GM23338 (cell line): Measurements from ENCODE around the gene ZNF516. TPM values are rescaled to one million over a fixed set of nuclear protein-coding genes. Genes with fewer than 3 reads are reported as not detected.

Experiments used
- ATAC-seq: fragments of 200-7000 bp; cut with Tn5 transposase; 3 replicates; pipeline ENCODE4 v1.9.1; 2020
- DNase-seq: peaks from one replicate; pipeline ENCODE4 v3.0.0-alpha.2; 2015; ENCODE audit warnings: low spot score
- H2AFZ ChIP-seq: fragments of 200-600 bp; sonication (generic); 2 replicates; pipeline ENCODE4 v1.8.0; 2016; ENCODE audit warnings: antibody characterized with exemption, mild to moderate bottlenecking, moderate library complexity
- H3F3A ChIP-seq: fragments of 200-600 bp; sonication (generic); replicated peaks from 2 replicates; pipeline ENCODE4 v1.8.0; 2017; ENCODE audit warnings: antibody characterized with exemption, mixed run types, low read depth
- H3K27ac ChIP-seq: fragments of 200-600 bp; sonication (generic); 2 replicates; pipeline ENCODE4 v1.6.1; 2016; ENCODE audit warnings: low read depth
- H3K27me3 ChIP-seq: fragments of 200-600 bp; sonication (generic); 2 replicates; pipeline ENCODE4 v1.8.0; 2016; ENCODE audit warnings: mild to moderate bottlenecking, mixed run types, moderate library complexity; ENCODE audit not compliant: insufficient read depth
- H3K36me3 ChIP-seq: fragments of 200-600 bp; sonication (generic); 2 replicates; pipeline ENCODE4 v1.8.0; 2016; ENCODE audit warnings: mild to moderate bottlenecking; ENCODE audit not compliant: insufficient read depth
- H3K4me1 ChIP-seq: fragments of 200-600 bp; sonication (generic); 2 replicates; pipeline ENCODE4 v1.8.0; 2016; ENCODE audit warnings: mild to moderate bottlenecking, moderate library complexity; ENCODE audit not compliant: insufficient read depth
- H3K4me2 ChIP-seq: fragments of 200-600 bp; sonication (generic); 2 replicates; pipeline ENCODE4 v1.7.1; 2017; ENCODE audit warnings: mixed run types
- H3K4me3 ChIP-seq: fragments of 200-600 bp; sonication (generic); 2 replicates; pipeline ENCODE4 v1.6.1; 2016; ENCODE audit warnings: mixed run types
- H3K79me2 ChIP-seq: fragments of 200-600 bp; sonication (generic); replicated peaks from 2 replicates; pipeline ENCODE4 v1.8.0; 2017; ENCODE audit warnings: mild to moderate bottlenecking; ENCODE audit not compliant: insufficient read depth
- H3K9me2 ChIP-seq: fragments of 200-600 bp; sonication (generic); 2 replicates; pipeline ENCODE4 v1.8.0; 2017; ENCODE audit not compliant: insufficient read depth
- H4K20me1 ChIP-seq: fragments of 200-600 bp; sonication (generic); replicated peaks from 2 replicates; pipeline ENCODE4 v1.8.0; 2017; ENCODE audit warnings: mild to moderate bottlenecking; ENCODE audit not compliant: insufficient read depth
- H3K27ac Mint-ChIP-seq: 2 replicates; pipeline ENCODE4 v1.8.0; 2020; ENCODE audit warnings: inconsistent platforms, mild to moderate bottlenecking, moderate library complexity, mixed read lengths
- H3K27me3 Mint-ChIP-seq: 3 replicates; pipeline ENCODE4 v1.8.0; 2022; ENCODE audit warnings: low read depth, mild to moderate bottlenecking, moderate library complexity, mixed read lengths, inconsistent platforms; ENCODE audit not compliant: insufficient read depth, poor library complexity
- H3K36me3 Mint-ChIP-seq: 3 replicates; pipeline ENCODE4 v1.8.0; 2021; ENCODE audit warnings: low read depth, mild to moderate bottlenecking, inconsistent platforms, moderate library complexity, mixed read lengths
- H3K4me1 Mint-ChIP-seq: 3 replicates; pipeline ENCODE4 v1.8.0; 2020; ENCODE audit warnings: mild to moderate bottlenecking, inconsistent platforms, mixed read lengths
- H3K4me3 Mint-ChIP-seq: 3 replicates; pipeline ENCODE4 v1.8.0; 2021; ENCODE audit warnings: moderate library complexity, mild to moderate bottlenecking, inconsistent platforms, mixed read lengths
- H3K9me3 Mint-ChIP-seq: 3 replicates; pipeline ENCODE4 v1.8.0; 2020; ENCODE audit warnings: moderate library complexity, mild to moderate bottlenecking, inconsistent platforms, mixed read lengths
- EZH2 ChIP-seq: fragments of 200-600 bp; sonication (generic); IDR thresholded peaks from one replicate; pipeline ENCODE4 v1.8.0; 2017; ENCODE audit warnings: antibody characterized with exemption, mild to moderate bottlenecking, low read depth; ENCODE audit not compliant: unreplicated experiment
- NANOG ChIP-seq: IDR thresholded peaks from 2 replicates; pipeline ENCODE4 v1.6.1; 2016; ENCODE audit warnings: antibody characterized with exemption, borderline replicate concordance
- STAT1 ChIP-seq: IDR thresholded peaks from one replicate; pipeline ENCODE4 v1.6.1; 2016; ENCODE audit warnings: antibody characterized with exemption; ENCODE audit not compliant: unreplicated experiment
- ZNF114 ChIP-seq: fragments of 250-450 bp; sonication (Bioruptor Pico); IDR thresholded peaks from 2 replicates; pipeline ENCODE4 v1.5.0; 2020; ENCODE audit warnings: mild to moderate bottlenecking, moderate library complexity
- polyA plus RNA-seq: library from polyadenylated mRNA; unstranded; fragments of >200 nt; fragmentation: Nextera tagmentation; extraction: Ambion mirVana; gene quantifications from 2 replicates; pipeline ENCODE4 v1.2.1, GENCODE V29; 2016
- total RNA-seq: library from RNA; depleted of rRNA; stranded (reverse); fragments of >200 nt; shearing (Covaris generic); gene quantifications from 2 replicates; pipeline ENCODE4 v1.2.3, GENCODE V29; 2014
- TF ChIP-seq, protein P1 (sequence below): fragments of 250-450 bp; sonication (Bioruptor Pico); IDR thresholded peaks from 2 replicates; pipeline ENCODE4 v1.5.0; 2020; ENCODE audit warnings: mild to moderate bottlenecking, moderate library complexity

Gene ZNF516
- total and polyA plus RNA-seq, 2 experiments from 2014 or later: 11.9 to 24.2 TPM

DNA sequence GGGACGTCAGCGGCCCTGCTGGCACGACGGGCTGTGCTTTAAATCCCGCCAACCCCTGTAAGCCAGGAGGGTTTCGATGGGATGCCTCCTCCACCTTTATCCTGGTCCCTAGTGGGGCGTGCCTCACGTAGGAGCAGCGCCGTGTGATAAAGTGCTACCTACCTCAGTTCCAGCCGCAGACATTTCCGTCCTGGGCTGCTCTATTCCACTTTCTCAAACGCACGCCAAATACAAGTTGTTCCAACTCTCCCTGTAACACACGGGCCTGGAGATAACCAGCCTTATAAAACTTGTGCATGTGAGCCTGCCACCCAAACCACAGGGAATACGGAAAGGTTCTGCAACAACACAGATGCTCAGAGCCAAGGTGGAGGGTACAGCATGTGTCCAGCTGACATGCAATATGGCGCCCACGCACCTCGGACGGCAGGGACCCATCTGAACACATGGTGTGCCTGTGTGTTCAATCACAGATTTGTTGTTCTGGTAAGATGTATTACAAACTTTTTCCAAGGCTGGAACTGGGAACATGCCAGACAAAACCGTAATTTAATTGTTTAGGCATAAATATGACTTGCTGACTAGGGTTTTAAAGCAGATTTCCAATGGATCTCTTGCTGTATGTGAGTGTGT lies 47.7 kb downstream of the ZNF516 start (continued):
- TF ChIP-seq, protein P1, sequence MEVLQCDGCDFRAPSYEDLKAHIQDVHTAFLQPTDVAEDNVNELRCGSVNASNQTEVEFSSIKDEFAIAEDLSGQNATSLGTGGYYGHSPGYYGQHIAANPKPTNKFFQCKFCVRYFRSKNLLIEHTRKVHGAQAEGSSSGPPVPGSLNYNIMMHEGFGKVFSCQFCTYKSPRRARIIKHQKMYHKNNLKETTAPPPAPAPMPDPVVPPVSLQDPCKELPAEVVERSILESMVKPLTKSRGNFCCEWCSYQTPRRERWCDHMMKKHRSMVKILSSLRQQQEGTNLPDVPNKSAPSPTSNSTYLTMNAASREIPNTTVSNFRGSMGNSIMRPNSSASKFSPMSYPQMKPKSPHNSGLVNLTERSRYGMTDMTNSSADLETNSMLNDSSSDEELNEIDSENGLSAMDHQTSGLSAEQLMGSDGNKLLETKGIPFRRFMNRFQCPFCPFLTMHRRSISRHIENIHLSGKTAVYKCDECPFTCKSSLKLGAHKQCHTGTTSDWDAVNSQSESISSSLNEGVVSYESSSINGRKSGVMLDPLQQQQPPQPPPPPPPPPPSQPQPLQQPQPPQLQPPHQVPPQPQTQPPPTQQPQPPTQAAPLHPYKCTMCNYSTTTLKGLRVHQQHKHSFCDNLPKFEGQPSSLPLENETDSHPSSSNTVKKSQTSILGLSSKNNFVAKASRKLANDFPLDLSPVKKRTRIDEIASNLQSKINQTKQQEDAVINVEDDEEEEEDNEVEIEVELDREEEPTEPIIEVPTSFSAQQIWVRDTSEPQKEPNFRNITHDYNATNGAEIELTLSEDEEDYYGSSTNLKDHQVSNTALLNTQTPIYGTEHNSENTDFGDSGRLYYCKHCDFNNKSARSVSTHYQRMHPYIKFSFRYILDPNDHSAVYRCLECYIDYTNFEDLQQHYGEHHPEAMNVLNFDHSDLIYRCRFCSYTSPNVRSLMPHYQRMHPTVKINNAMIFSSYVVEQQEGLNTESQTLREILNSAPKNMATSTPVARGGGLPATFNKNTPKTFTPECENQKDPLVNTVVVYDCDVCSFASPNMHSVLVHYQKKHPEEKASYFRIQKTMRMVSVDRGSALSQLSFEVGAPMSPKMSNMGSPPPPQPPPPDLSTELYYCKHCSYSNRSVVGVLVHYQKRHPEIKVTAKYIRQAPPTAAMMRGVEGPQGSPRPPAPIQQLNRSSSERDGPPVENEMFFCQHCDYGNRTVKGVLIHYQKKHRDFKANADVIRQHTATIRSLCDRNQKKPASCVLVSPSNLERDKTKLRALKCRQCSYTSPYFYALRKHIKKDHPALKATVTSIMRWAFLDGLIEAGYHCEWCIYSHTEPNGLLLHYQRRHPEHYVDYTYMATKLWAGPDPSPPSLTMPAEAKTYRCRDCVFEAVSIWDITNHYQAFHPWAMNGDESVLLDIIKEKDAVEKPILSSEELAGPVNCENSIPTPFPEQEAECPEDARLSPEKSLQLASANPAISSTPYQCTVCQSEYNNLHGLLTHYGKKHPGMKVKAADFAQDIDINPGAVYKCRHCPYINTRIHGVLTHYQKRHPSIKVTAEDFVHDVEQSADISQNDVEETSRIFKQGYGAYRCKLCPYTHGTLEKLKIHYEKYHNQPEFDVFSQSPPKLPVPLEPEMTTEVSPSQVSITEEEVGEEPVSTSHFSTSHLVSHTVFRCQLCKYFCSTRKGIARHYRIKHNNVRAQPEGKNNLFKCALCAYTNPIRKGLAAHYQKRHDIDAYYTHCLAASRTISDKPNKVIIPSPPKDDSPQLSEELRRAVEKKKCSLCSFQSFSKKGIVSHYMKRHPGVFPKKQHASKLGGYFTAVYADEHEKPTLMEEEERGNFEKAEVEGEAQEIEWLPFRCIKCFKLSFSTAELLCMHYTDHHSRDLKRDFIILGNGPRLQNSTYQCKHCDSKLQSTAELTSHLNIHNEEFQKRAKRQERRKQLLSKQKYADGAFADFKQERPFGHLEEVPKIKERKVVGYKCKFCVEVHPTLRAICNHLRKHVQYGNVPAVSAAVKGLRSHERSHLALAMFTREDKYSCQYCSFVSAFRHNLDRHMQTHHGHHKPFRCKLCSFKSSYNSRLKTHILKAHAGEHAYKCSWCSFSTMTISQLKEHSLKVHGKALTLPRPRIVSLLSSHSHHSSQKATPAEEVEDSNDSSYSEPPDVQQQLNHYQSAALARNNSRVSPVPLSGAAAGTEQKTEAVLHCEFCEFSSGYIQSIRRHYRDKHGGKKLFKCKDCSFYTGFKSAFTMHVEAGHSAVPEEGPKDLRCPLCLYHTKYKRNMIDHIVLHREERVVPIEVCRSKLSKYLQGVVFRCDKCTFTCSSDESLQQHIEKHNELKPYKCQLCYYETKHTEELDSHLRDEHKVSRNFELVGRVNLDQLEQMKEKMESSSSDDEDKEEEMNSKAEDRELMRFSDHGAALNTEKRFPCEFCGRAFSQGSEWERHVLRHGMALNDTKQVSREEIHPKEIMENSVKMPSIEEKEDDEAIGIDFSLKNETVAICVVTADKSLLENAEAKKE: no peak
- no peak for TF ChIP-seq EZH2

DNA sequence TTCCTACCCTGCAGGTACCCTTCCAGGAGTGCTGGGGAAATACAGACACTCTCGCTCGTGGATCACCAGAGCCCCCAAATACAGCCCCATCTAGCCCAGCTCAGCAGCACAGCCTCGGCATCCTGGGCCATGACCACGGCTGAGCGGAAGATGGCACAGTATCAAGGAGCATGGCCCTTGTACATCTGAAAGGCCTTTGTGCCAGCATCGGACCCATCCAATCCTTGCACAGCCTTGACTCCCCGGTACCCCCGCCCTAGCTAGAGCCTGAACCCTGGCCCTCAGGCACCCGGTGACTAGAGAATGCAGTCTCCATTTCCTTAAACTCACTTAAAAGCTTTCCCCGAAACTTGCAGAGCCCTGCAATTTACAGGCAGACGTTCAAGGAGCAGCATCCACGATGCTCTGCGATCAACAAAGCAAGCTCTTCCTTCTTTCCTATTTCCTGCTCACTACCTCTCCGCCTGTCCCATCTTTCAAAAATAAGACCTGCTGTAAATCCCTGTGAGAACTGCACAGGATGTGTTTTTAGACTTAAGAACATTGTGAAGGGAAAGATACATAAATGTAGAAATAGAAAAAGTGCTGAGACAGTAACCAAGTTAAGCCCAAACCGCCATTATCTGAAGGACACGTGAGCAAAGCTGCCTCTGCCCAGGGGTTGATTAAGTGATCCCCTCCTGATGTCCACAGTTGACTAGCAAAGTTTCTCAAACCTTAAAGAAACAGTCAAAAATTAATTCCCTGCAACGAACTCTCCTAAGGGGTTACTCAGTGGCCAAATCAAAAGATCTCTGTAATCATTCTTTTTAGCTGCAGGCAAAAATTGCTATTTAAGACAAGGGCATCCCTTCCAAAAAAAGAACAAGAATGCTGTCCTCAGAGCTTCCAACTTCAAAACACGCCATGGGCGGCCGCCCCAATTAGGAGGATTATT lies 48.5 kb downstream of the ZNF516 start:
- peaks cover 53% of the 10 kb centered on the region for H3K4me1 Mint-ChIP-seq
- no peaks in the 10 kb centered on the region for H3K9me2 ChIP-seq
- ATAC-seq (no peak), DNase-seq (no peak)
- H3K9me3 Mint-ChIP-seq: no peaks in the 10 kb centered on the region
- H3K27me3 ChIP-seq: peaks cover 8% of the 10 kb centered on the region
- H3K36me3 Mint-ChIP-seq: no peaks in the 10 kb centered on the region; the same call in 2 of the 3 replicates
- peaks cover 26% of the 10 kb centered on the region for H3K4me1 ChIP-seq
- H3K79me2 ChIP-seq: peaks cover 22% of the 10 kb centered on the region
- no peak overlapping the region for H3K4me3 ChIP-seq
- H3K27ac Mint-ChIP-seq: no peak overlapping the region
- no peaks in the 10 kb centered on the region for H3K36me3 ChIP-seq
- no peak overlapping the region for H2AFZ ChIP-seq
- H3K27me3 Mint-ChIP-seq: peaks cover 14% of the 10 kb centered on the region
- 0 out of 2 replicates have a peak, but pooled peaks cover 4% of the 10 kb centered on the region for H3F3A ChIP-seq
- no peak overlapping the region for H3K4me2 ChIP-seq
- 0 out of 2 replicates have a peak, but pooled peaks cover 7% of the 10 kb centered on the region for H4K20me1 ChIP-seq
- H3K27ac ChIP-seq: no peak overlapping the region
- H3K4me3 Mint-ChIP-seq: no peak overlapping the region
- TF ChIP-seq, protein P1: no peak
- TF ChIP-seq STAT1: no peak
- no peak for TF ChIP-seq ZNF114 (CRISPR knock-in tag)
- TF ChIP-seq NANOG: no peak
